ENCODE measurements around the gene NCK2.

DNA sequence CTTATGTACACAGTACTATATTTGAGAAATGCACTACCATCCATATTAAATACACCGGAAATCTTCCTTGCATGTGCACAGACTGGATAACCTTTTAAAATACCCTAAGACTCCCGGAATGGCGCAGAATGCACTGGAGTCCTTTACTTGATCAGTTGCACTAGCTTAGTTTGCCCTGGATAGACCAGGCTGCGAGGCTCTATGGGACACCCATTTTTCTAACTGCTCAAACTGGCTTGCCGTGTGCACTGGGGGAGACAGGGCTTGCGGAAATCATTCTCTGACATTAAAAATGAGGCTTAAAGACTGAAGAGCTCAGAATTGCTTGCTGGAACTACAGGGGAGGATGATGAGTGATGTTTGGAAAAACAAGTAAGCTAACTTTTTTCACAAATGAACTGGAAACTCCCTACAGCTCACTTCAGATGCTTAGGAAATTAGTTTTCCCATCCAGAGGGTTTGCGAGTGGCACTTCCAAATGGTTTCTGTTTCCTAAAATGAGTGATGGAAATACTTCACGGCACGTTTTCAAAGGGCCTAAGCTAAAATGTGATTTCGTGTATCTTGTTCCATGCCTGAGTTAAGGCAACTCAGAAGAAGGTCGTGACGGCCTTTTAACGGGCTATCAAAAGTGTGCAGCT lies 2.7 kb downstream of the NCK2 start:
- TF ChIP-seq POLR2A (IDR thresholded peaks at IDR 0.05) = no peak
- TF ChIP-seq POLR2AphosphoS5 (IDR thresholded peaks at IDR 0.05; ENCODE audit: insufficient read depth in 1 of 2, low read depth in 1 of 2) = no peak
- TF ChIP-seq, protein P1, sequence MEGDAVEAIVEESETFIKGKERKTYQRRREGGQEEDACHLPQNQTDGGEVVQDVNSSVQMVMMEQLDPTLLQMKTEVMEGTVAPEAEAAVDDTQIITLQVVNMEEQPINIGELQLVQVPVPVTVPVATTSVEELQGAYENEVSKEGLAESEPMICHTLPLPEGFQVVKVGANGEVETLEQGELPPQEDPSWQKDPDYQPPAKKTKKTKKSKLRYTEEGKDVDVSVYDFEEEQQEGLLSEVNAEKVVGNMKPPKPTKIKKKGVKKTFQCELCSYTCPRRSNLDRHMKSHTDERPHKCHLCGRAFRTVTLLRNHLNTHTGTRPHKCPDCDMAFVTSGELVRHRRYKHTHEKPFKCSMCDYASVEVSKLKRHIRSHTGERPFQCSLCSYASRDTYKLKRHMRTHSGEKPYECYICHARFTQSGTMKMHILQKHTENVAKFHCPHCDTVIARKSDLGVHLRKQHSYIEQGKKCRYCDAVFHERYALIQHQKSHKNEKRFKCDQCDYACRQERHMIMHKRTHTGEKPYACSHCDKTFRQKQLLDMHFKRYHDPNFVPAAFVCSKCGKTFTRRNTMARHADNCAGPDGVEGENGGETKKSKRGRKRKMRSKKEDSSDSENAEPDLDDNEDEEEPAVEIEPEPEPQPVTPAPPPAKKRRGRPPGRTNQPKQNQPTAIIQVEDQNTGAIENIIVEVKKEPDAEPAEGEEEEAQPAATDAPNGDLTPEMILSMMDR (IDR thresholded peaks at IDR 0.05) = no peak

Measured in vagina (tissue), 2 donors.